IMR-90 (cell line): ENCODE results near the gene LRRC73. TPM values are rescaled to one million over a fixed set of nuclear protein-coding genes. Genes with fewer than 3 reads are reported as not detected.
"Not testable (repeated sequence)": the region's sequence is repeated elsewhere in the genome, so short reads cannot be mapped to it uniquely, and the experiment has no call there.

Source experiments
- ATAC-seq: fragments of 200-7000 bp; cut with Tn5 transposase; 2 replicates; pipeline ENCODE4 v1.9.1; 2020; ENCODE audit warnings: low read depth, mild to moderate bottlenecking, moderate library complexity
- BruUV-seq: library from RNA; stranded (reverse); fragments of 400-500 nt; replicated peaks from 2 replicates; lab custom pipeline; 2021; lab: Mats Ljungman, UMichigan
- CTCF ChIA-PET: fragments of 300-600 bp; formaldehyde crosslinking; extraction: SDS; loops from one replicate; lab custom pipeline; 2021; ENCODE audit warnings: antibody characterized with exemption; lab: Yijun Ruan, JAX
- POLR2A ChIA-PET: fragments of 300-600 bp; sonication (Branson Sonifier 250); formaldehyde crosslinking; loops from one replicate; lab custom pipeline; 2022; ENCODE audit warnings: antibody characterized with exemption; ENCODE audit not compliant: unreplicated experiment; lab: Charles Lee
- DNase-seq: peaks from one replicate; pipeline ENCODE4 v3.0.0; 2013
- H2AFZ ChIP-seq: replicated peaks from 2 replicates; pipeline ENCODE3; 2013; ENCODE audit warnings: low read length, mild to moderate bottlenecking; ENCODE audit not compliant: poor library complexity
- H2AK5ac ChIP-seq: 2 replicates; pipeline ENCODE4 v1.6.1; 2013; ENCODE audit warnings: low read depth, low read length, inconsistent platforms
- H2AK9ac ChIP-seq: replicated peaks from 2 replicates; pipeline ENCODE3; 2013; ENCODE audit warnings: mild to moderate bottlenecking, low read depth, low read length, moderate library complexity; ENCODE audit not compliant: poor library complexity
- H2BK120ac ChIP-seq: 2 replicates; pipeline ENCODE4 v1.6.1; 2013; ENCODE audit warnings: low read depth, low read length, inconsistent platforms
- H2BK15ac ChIP-seq: 3 replicates; pipeline ENCODE4 v1.6.1; 2013; ENCODE audit warnings: low read depth, low read length, inconsistent platforms
- H2BK20ac ChIP-seq: 2 replicates; pipeline ENCODE4 v1.6.1; 2013; ENCODE audit warnings: low read depth, mild to moderate bottlenecking, inconsistent platforms, low read length, moderate library complexity
- H2BK5ac ChIP-seq: 2 replicates; pipeline ENCODE4 v1.6.1; 2013; ENCODE audit warnings: mild to moderate bottlenecking, low read depth, low read length, inconsistent platforms; ENCODE audit not compliant: poor library complexity, severe bottlenecking
- H3K14ac ChIP-seq: replicated peaks from 2 replicates; pipeline ENCODE4 v1.6.1; 2013; ENCODE audit warnings: low read depth, low read length, inconsistent platforms
- H3K18ac ChIP-seq: 2 replicates; pipeline ENCODE4 v1.6.1; 2013; ENCODE audit warnings: low read depth, low read length, control low read depth
- H3K23ac ChIP-seq: 2 replicates; pipeline ENCODE4 v1.6.1; 2013; ENCODE audit warnings: low read depth, low read length, inconsistent platforms
- H3K27ac ChIP-seq: 2 replicates; pipeline ENCODE4 v1.5.1; 2013; ENCODE audit warnings: mild to moderate bottlenecking, control low read depth, low read length; ENCODE audit not compliant: insufficient read depth
- H3K27me3 ChIP-seq: 2 replicates; pipeline ENCODE4 v1.6.1; 2013; ENCODE audit warnings: low read length; ENCODE audit not compliant: control insufficient read depth, insufficient read depth
- H3K36me3 ChIP-seq: 2 replicates; pipeline ENCODE4 v1.6.1; 2013; ENCODE audit warnings: low read length, mixed read lengths; ENCODE audit not compliant: control insufficient read depth, insufficient read depth
- H3K4ac ChIP-seq: 2 replicates; pipeline ENCODE4 v1.6.1; 2013; ENCODE audit warnings: low read depth, low read length, inconsistent platforms
- H3K4me1 ChIP-seq: 2 replicates; pipeline ENCODE4 v1.6.1; 2013; ENCODE audit warnings: low read length, mixed read lengths; ENCODE audit not compliant: control insufficient read depth, insufficient read depth
- H3K4me2 ChIP-seq: 2 replicates; pipeline ENCODE4 v1.6.1; 2013; ENCODE audit warnings: low read depth, mild to moderate bottlenecking, control low read depth, low read length, moderate library complexity
- H3K4me3 ChIP-seq: 2 replicates; pipeline ENCODE4 v1.5.1; 2013; ENCODE audit warnings: low read depth, mild to moderate bottlenecking, control low read depth, low read length, moderate library complexity; ENCODE audit not compliant: insufficient read depth
- H3K56ac ChIP-seq: 2 replicates; pipeline ENCODE4 v1.6.1; 2013; ENCODE audit warnings: low read length, inconsistent platforms; ENCODE audit not compliant: insufficient read depth; ENCODE audit errors: extremely low read depth
- H3K79me1 ChIP-seq, 2 experiments: 2 replicates each; pipeline ENCODE4 v1.6.1; 2013; ENCODE audit warnings: low read length in 2 of 2, inconsistent platforms in 1 of 2, low read depth in 1 of 2
- H3K9ac ChIP-seq: 2 replicates; pipeline ENCODE4 v1.6.1; 2013; ENCODE audit warnings: low read depth, low read length, control low read depth
- H3K9me1 ChIP-seq: 2 replicates; pipeline ENCODE4 v1.6.1; 2013; ENCODE audit warnings: low read length, inconsistent platforms; ENCODE audit not compliant: insufficient read depth
- H3K9me3 ChIP-seq: 2 replicates; pipeline ENCODE4 v1.6.1; 2013; ENCODE audit warnings: low read length; ENCODE audit not compliant: control insufficient read depth, insufficient read depth
- H4K20me1 ChIP-seq: 2 replicates; pipeline ENCODE4 v1.6.1; 2013; ENCODE audit warnings: low read length, inconsistent platforms; ENCODE audit not compliant: insufficient read depth
- H4K5ac ChIP-seq: 2 replicates; pipeline ENCODE4 v1.6.1; 2013; ENCODE audit warnings: mild to moderate bottlenecking, low read depth, low read length, control low read depth
- H4K8ac ChIP-seq, 2 experiments: 2 replicates each; pipeline ENCODE4 v1.6.1; 2013; ENCODE audit warnings: low read depth in 2 of 2, low read length in 2 of 2, control low read depth in 1 of 2, inconsistent platforms in 1 of 2
- H4K91ac ChIP-seq: 2 replicates; pipeline ENCODE4 v1.6.1; 2013; ENCODE audit warnings: low read depth, low read length, inconsistent platforms; ENCODE audit not compliant: insufficient read depth
- WGBS, 2 experiments: methylation state at CpG; one replicate each; pipeline versions ENCODE4 v1.1.5 to v1.1.7; 2013; ENCODE audit warnings: missing lambda C conversion rate in 2 of 2; ENCODE audit not compliant: insufficient read length in 1 of 2; ENCODE audit errors: extremely low coverage in 2 of 2; 5-methylcytosine and 5-hydroxymethylcytosine counted together
- dilution Hi-C: fragments of 300-500 bp; cut with HindIII; formaldehyde crosslinking; loops from one replicate; pipeline ENCODE4 v1.14.3; 2018; ENCODE audit warnings: low sequenced_read_pairs; ENCODE audit not compliant: unreplicated experiment
- in situ Hi-C: fragments of 300-500 bp; cut with MboI; formaldehyde crosslinking; loops from 3 replicates; pipeline ENCODE4 v1.14.3; 2019; ENCODE audit warnings: low sequenced_read_pairs, inconsistent platforms, mixed read lengths
- intact Hi-C: fragments of 100-400 bp; cut with micrococcal nuclease; formaldehyde crosslinking; loops from 2 replicates; pipeline ENCODE4 v1.10.0; 2022
- polyA plus RNA-seq, 3 experiments: library from polyadenylated mRNA; depleted of rRNA; stranded (reverse); fragments of >200 nt; gene quantifications; 2 replicates each; pipeline ENCODE4 v1.2.3, GENCODE V29; 2012; ENCODE audit warnings: low replicate concordance in 1 of 3
- total RNA-seq: library from RNA; depleted of rRNA; stranded (reverse); fragments of >200 nt; gene quantifications from 2 replicates; pipeline ENCODE4 v1.2.3, GENCODE V29; 2012

Gene LRRC73
- total and polyA plus RNA-seq, 2 of the 4 experiments (the other 2 are of a cell fraction): under 0.01 to 0.31 TPM

- H3K18ac ChIP-seq, intact Hi-C loops, H2AK5ac ChIP-seq, H3K9me1 ChIP-seq, H4K8ac ChIP-seq, DNase-seq, H4K20me1 ChIP-seq, CTCF ChIA-PET, H3K9ac ChIP-seq, H3K79me1 ChIP-seq, POLR2A ChIA-PET, H2BK5ac ChIP-seq, H3K23ac ChIP-seq, H2BK120ac ChIP-seq, H2AFZ ChIP-seq, H3K4me3 ChIP-seq, H2BK20ac ChIP-seq, ATAC-seq, H3K27ac ChIP-seq, H3K9me3 ChIP-seq, dilution Hi-C loops, H2AK9ac ChIP-seq, H4K5ac ChIP-seq, H2BK15ac ChIP-seq, BruUV-seq, H3K4ac ChIP-seq, H3K56ac ChIP-seq, H4K91ac ChIP-seq, in situ Hi-C loops, H3K4me1 ChIP-seq, H3K4me2 ChIP-seq, H3K36me3 ChIP-seq, H3K14ac ChIP-seq: not testable (repeated sequence)
- 40% methylated on average over 1 of the region's 5 CpGs; no CpG with 5 or more reads in 1 of the 2 experiments for WGBS, 2 experiments
- peaks cover 29% of the 10 kb centered on the region for H3K27me3 ChIP-seq
Observed at GRCh38 chr6:43467265-43467664, 42.9 kb downstream of the LRRC73 start.
